Large intestine (tissue), 3 donors: ENCODE measurements around the gene CBX4. TPM values are rescaled to one million over a fixed set of nuclear protein-coding genes. Genes with fewer than 3 reads are reported as not detected.

Experiments used
- DNase-seq, 2 donors: peaks; one replicate each; pipeline versions ENCODE4 v3.0.0 to v3.0.0-alpha.2; 2013
- H3K27ac ChIP-seq: one replicate; pipeline ENCODE4 v1.5.1; 2013; ENCODE audit warnings: low read length
- H3K27me3 ChIP-seq: 2 replicates; pipeline ENCODE4 v1.6.1; 2013; ENCODE audit warnings: low read length; ENCODE audit not compliant: control insufficient read depth, insufficient read depth
- H3K36me3 ChIP-seq: 2 replicates; pipeline ENCODE4 v1.6.1; 2013; ENCODE audit warnings: low read length; ENCODE audit not compliant: control insufficient read depth, insufficient read depth
- H3K4me1 ChIP-seq: one replicate; pipeline ENCODE4 v1.6.1; 2013; ENCODE audit warnings: low read length; ENCODE audit not compliant: control insufficient read depth, insufficient read depth
- H3K4me3 ChIP-seq: one replicate; pipeline ENCODE4 v1.5.1; 2013; ENCODE audit warnings: low read length
- H3K9me3 ChIP-seq: one replicate; pipeline ENCODE4 v1.6.1; 2013; ENCODE audit warnings: mild to moderate bottlenecking, low read depth, low read length, moderate library complexity; ENCODE audit not compliant: control insufficient read depth
- WGBS: methylation state at CpG from one replicate; pipeline ENCODE4 v1.1.5; 2013; ENCODE audit warnings: low lambda C conversion rate; ENCODE audit not compliant: insufficient coverage; 5-methylcytosine and 5-hydroxymethylcytosine counted together
- polyA plus RNA-seq: library from polyadenylated mRNA; unstranded; fragments of 120-200 nt; gene quantifications from one replicate; pipeline ENCODE4 v1.2.1, GENCODE V29; 2013

CBX4 gene
- polyA plus RNA-seq, 1 donor, result 53.7 TPM

- H3K4me1 ChIP-seq, result peaks cover 57% of the 10 kb centered on the region
- H3K4me3 ChIP-seq, result peak overlapping the region; percentile 1
- peaks cover 28% of the 10 kb centered on the region for H3K9me3 ChIP-seq
- no CpG with 5 or more reads among the region's 55 CpGs for WGBS
- peaks cover 6% of the 10 kb centered on the region for H3K36me3 ChIP-seq
- H3K27ac ChIP-seq, result no peak overlapping the region
- H3K27me3 ChIP-seq, result peaks cover 41% of the 10 kb centered on the region
- peak in 1 of 2 donors; percentile 71 for DNase-seq
These were observed 2.3 kb upstream of the CBX4 start for GRCh38 chr17:79841369-79842135.

- peaks cover 41% of the 10 kb centered on the region for H3K27me3 ChIP-seq
These were observed 1.7 kb upstream of the CBX4 start for GRCh38 chr17:79840989-79841286.

GRCh38 chr17:79840269-79840988, 1.2 kb upstream of the CBX4 start:
- peak overlapping the region; percentile 36 for H3K4me3 ChIP-seq
- WGBS, result no CpG with 5 or more reads among the region's 74 CpGs
- H3K4me1 ChIP-seq, result peaks cover 57% of the 10 kb centered on the region
- H3K9me3 ChIP-seq, result peaks cover 28% of the 10 kb centered on the region
- H3K27me3 ChIP-seq, result peaks cover 41% of the 10 kb centered on the region
- peaks cover 13% of the 10 kb centered on the region for H3K36me3 ChIP-seq
- DNase-seq, result peak; percentile 73 to 91
- H3K27ac ChIP-seq, result peak overlapping the region; percentile 16

More at GRCh38 chr17:79840989-79841286, 1.7 kb upstream of the CBX4 start:
- WGBS, result no CpG with 5 or more reads among the region's 19 CpGs
- no peak for DNase-seq
- no peak overlapping the region for H3K27ac ChIP-seq
- no peak overlapping the region for H3K4me3 ChIP-seq
- H3K36me3 ChIP-seq, result peaks cover 8% of the 10 kb centered on the region
- peaks cover 28% of the 10 kb centered on the region for H3K9me3 ChIP-seq
- peaks cover 57% of the 10 kb centered on the region for H3K4me1 ChIP-seq

- H3K4me3 ChIP-seq, result peak overlapping the region; percentile 65
- peaks cover 53% of the 10 kb centered on the region for H3K4me1 ChIP-seq
- H3K9me3 ChIP-seq, result peaks cover 44% of the 10 kb centered on the region
- peaks cover 30% of the 10 kb centered on the region for H3K36me3 ChIP-seq
- peak in 1 of 2 donors; percentile 67 for DNase-seq
- peaks cover 39% of the 10 kb centered on the region for H3K27me3 ChIP-seq
- H3K27ac ChIP-seq, result peak overlapping the region; percentile 71
- WGBS, result no CpG with 5 or more reads among the region's 67 CpGs
These were observed 542 bp downstream of the CBX4 start for GRCh38 chr17:79838522-79839274.

- peaks cover 35% of the 10 kb centered on the region for H3K36me3 ChIP-seq
- WGBS, result 17% methylated on average over 3 of the region's 30 CpGs
- peak overlapping the region; percentile 65 for H3K4me3 ChIP-seq
- peak overlapping the region; percentile 71 for H3K27ac ChIP-seq
- peak in 1 of 2 donors; percentile 52 for DNase-seq
- peaks cover 46% of the 10 kb centered on the region for H3K9me3 ChIP-seq
- peaks cover 57% of the 10 kb centered on the region for H3K4me1 ChIP-seq
- H3K27me3 ChIP-seq, result peaks cover 32% of the 10 kb centered on the region
These were observed 1.2 kb downstream of the CBX4 start for GRCh38 chr17:79837888-79838521.

DNA sequence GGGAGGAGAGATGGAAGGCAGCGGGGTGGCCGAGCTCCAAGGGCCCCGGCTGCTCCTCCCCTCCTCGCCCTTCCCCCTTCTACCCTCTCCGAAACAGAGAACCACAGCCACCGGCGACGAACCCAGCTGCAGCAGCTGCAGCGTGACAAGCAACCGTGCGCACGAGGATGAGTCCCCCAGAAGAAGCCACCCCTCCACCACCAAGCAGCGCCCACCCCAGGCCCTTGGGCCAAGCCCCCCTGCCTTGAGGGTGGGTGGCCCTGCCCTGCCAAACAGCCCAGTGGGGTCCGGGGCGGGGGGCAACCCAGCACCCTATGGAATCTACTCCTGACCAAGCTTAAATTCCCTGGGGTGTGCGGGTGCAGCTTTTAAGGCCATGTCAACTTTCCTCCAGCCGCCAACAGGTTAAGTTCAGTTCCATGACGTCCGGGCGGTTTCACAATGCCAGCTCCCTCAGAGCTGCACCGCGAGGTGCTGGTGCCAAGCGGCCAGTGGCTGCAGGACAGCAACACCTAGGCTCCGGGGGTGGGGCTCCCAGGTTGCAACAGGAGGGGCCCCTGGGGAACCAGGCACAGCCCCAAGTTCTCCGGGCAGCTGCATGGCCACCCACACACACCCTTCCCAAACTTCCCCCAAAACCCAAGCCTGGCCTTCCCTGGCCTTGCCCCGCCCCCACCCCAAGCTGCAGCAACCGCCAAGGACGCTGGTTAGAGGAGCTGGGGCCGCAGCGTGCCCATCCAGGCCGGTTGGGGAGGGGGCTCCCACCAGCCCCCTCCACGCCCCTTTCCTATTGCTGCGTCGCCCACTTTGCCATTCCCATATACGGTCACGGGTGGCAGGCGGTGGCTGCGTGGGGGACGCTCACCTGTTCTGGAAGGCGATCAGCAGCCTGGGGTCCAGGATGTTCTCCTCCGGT, 2.0 kb downstream of the CBX4 start:
- peaks cover 24% of the 10 kb centered on the region for H3K27me3 ChIP-seq
- peaks cover 47% of the 10 kb centered on the region for H3K9me3 ChIP-seq
- peak overlapping the region; percentile 65 for H3K4me3 ChIP-seq
- WGBS, result no CpG with 5 or more reads among the region's 41 CpGs
- DNase-seq, result peak; percentile 86 to 87
- peaks cover 54% of the 10 kb centered on the region for H3K4me1 ChIP-seq
- peak overlapping the region; percentile 71 for H3K27ac ChIP-seq
- H3K36me3 ChIP-seq, result peaks cover 37% of the 10 kb centered on the region

GRCh38 chr17:79836510-79836971, 2.7 kb downstream of the CBX4 start:
- peak overlapping the region; percentile 71 for H3K27ac ChIP-seq
- WGBS, result no CpG with 5 or more reads among the region's 18 CpGs
- H3K4me3 ChIP-seq, result peak overlapping the region; percentile 65
- H3K4me1 ChIP-seq, result peaks cover 51% of the 10 kb centered on the region
- peaks cover 17% of the 10 kb centered on the region for H3K27me3 ChIP-seq
- peaks cover 40% of the 10 kb centered on the region for H3K9me3 ChIP-seq
- H3K36me3 ChIP-seq, result peaks cover 37% of the 10 kb centered on the region
- DNase-seq, result peak in 1 of 2 donors; percentile 44

DNA sequence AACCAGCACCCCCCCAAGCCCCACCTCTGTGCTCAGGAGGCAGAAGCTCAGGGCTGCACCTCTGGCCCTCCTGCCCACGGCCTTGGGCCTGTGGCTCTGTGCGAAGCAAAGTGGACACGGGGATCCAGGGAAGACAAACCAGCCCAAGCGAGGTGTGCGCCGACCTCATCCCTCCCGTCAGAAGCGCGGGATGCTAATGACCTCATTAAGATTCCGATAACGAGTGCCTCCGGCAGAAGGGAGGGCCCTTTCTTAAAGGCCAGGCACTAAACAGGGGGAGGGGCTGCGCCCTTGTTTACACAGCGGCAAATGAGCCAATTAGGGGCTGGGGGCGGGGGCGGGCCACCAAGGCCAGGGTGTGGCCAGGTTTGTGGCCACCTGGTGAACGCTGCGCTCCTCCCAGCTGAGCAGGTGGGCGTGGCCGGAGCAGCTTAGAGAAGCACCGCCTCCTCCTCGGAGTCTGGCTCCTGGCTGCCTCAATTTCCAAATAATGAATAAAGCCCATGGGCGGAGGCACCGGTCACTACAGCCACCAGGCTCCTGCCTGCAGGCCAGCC, 3.2 kb downstream of the CBX4 start:
- H3K27me3 ChIP-seq, result peaks cover 12% of the 10 kb centered on the region
- H3K4me3 ChIP-seq, result peak overlapping the region; percentile 65
- H3K36me3 ChIP-seq, result peaks cover 37% of the 10 kb centered on the region
- H3K9me3 ChIP-seq, result peaks cover 35% of the 10 kb centered on the region
- H3K27ac ChIP-seq, result peak overlapping the region; percentile 71
- peak; percentile 83 to 91 for DNase-seq
- no CpG with 5 or more reads among the region's 24 CpGs for WGBS
- H3K4me1 ChIP-seq, result peaks cover 51% of the 10 kb centered on the region

- WGBS, result no CpG with 5 or more reads among the region's 13 CpGs
- Histone ChIP-seq H3K4me1 (peaks cover 46% of the 10 kb centered on the region), H3K36me3 (peaks cover 37% of the 10 kb centered on the region), H3K27ac (no peak overlapping the region), H3K9me3 (peaks cover 30% of the 10 kb centered on the region), H3K4me3 (peak overlapping the region; percentile 65), H3K27me3 (peaks cover 7% of the 10 kb centered on the region)
- no peak for DNase-seq
These were observed 3.8 kb downstream of the CBX4 start for GRCh38 chr17:79835470-79835899.
